SH-SY5Y (cell line): ENCODE data around the gene RBBP6.

ENCODE experiments used
- GATA2 ChIP-seq: IDR thresholded peaks from 2 replicates; pipeline ENCODE4 v1.6.1; 2011; ENCODE audit warnings: mild to moderate bottlenecking, low read depth, low read length
- GATA3 ChIP-seq: IDR thresholded peaks from 2 replicates; pipeline ENCODE4 v1.6.1; 2011; ENCODE audit warnings: low read depth, mild to moderate bottlenecking, low read length, moderate library complexity

DNA sequence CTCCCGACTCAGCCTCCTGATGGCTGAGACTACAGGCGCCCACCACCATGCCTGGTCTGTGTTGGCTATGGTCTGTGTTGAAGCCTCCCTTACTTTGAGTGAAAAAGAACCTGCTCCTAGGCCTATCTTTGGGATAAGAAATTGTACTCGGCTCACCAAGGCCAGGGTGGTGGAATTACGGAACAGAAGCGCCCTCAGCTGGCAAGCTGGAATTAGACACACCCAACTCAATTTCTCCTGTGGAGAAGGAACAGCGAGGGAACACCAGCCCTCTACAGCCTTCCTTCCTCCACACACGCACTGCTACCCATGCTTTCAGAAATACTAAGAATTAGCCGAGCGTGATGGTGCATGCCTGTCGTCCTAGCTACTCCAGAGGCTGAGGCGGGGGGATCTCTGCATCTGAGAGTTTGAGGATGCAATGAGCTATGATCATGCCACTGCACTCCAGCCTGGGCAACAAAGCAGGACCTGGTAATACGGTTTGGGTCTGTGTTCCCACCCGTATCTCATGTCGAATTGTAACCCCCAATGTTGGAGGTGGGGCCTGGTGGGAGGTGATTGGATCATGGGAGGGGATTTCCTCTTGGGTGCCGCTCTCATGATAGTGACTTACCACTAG is 40.1 kb upstream of the RBBP6 start:
- no peak for TF ChIP-seq GATA2
- no peak for TF ChIP-seq GATA3
